HG02973 (cell line): Measurements from ENCODE around the gene NELFCD.
"Not testable (repeated sequence)": the region's sequence is repeated elsewhere in the genome, so short reads cannot be mapped to it uniquely, and the experiment has no call there.

Source experiments
- ATAC-seq: cut with Tn5 transposase; IDR thresholded peaks from one replicate; pipeline ENCODE4 v1.9.1; 2021; ENCODE audit warnings: moderate library complexity; ENCODE audit not compliant: unreplicated experiment

NELFCD gene

GRCh38 chr20:59023616-59024015 is 42.6 kb downstream of the NELFCD start:
- ATAC-seq: no peak

- ATAC-seq: no peak
These were observed 43.1 kb downstream of the NELFCD start for GRCh38 chr20:59024111-59024530.

GRCh38 chr20:59025086-59025485 is 44.0 kb downstream of the NELFCD start:
- ATAC-seq: no peak

GRCh38 chr20:59025511-59025910 is 44.5 kb downstream of the NELFCD start:
- no peak for ATAC-seq

GRCh38 chr20:59026904-59027740 is 46.1 kb downstream of the NELFCD start:
- ATAC-seq: no peak

GRCh38 chr20:59027741-59028320 is 46.8 kb downstream of the NELFCD start:
- no peak for ATAC-seq

- no peak for ATAC-seq
These were observed 47.8 kb downstream of the NELFCD start for GRCh38 chr20:59028812-59029211.

- ATAC-seq: no peak
These were observed 50.0 kb downstream of the NELFCD start for GRCh38 chr20:59030911-59031563.

GRCh38 chr20:59031564-59032022 is 50.5 kb downstream of the NELFCD start:
- no peak for ATAC-seq

- ATAC-seq: peak; percentile 89
These were observed 51.1 kb downstream of the NELFCD start, which contains the start of gene ATP5F1E for GRCh38 chr20:59032023-59032712. Gene ATP5F1E, minus strand, starts transcription at chr20:59032335. Its CDS starts 84 bp downstream, at chr20:59032251.

- ATAC-seq: no peak
These were observed 51.6 kb downstream of the NELFCD start for GRCh38 chr20:59032713-59033059.

GRCh38 chr20:59033093-59033492 is 52.0 kb downstream of the NELFCD start:
- no peak for ATAC-seq

- ATAC-seq: no peak
These were observed 52.6 kb downstream of the NELFCD start for GRCh38 chr20:59033616-59034165.

- ATAC-seq: no peak
These were observed 54.3 kb downstream of the NELFCD start for GRCh38 chr20:59035381-59035780.

- no peak for ATAC-seq
These were observed 56.3 kb downstream of the NELFCD start for GRCh38 chr20:59037386-59037785.

GRCh38 chr20:59039233-59039632 is 58.2 kb downstream of the NELFCD start:
- ATAC-seq: no peak

- no peak for ATAC-seq
These were observed 59.6 kb downstream of the NELFCD start for GRCh38 chr20:59040667-59041066.

- ATAC-seq: not testable (repeated sequence)
These were observed 60.4 kb downstream of the NELFCD start for GRCh38 chr20:59041487-59041886.

- ATAC-seq: peak; percentile 34
These were observed 61.2 kb downstream of the NELFCD start, which contains the start of gene PRELID3B for GRCh38 chr20:59042151-59042795. Gene PRELID3B, minus strand, starts transcription at chr20:59042786. Its CDS starts 56 bp downstream, at chr20:59042730.
